NCI-H748 (cell line): Measurements from ENCODE around the gene VIPR2.

Experiments used
- DNase-seq: peaks from one replicate; lab custom pipeline; 2025; ENCODE audit not compliant: unreplicated experiment; lab: John Stamatoyannopoulos, UW

Gene VIPR2

GRCh38 chr7:159028508-159029401, 115.9 kb downstream of the VIPR2 start:
- no peak for DNase-seq

- peak; percentile 50 for DNase-seq
These were observed 116.7 kb downstream of the VIPR2 start for GRCh38 chr7:159027789-159028507.

DNA sequence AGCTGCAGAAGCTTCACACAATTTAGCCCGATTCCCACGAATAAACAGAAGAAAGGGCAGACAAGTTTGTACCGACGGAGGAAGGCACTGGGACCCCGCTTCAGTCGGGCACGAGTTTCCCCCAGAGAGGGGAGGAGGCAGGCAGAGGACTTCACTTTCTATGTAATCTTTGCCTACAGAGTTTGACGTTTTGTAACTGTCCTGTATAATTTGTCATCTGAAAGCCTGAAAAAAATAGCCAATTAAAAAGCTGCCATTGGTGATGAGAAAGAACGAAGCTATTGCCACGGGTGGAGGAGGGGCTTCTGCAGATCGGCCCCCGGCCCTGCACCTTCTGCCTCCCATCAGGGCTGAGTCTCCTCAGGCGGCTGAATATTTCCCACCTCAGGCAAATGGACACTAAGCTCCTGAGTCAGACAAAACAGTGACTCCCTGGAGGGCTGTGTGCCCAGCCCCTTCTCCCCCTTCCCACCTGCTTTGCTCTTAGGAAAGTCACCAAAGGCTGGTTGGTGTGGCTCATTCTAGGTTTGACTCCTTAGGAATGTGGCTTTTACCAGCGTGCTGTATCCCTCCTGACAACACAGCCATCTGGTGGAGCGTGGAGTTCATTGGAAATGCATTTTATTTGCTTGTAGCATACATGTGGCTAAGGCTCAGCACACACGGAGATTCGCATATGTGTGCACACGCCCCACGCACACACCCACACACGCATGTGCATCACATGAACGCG, 117.4 kb downstream of the VIPR2 start:
- no peak for DNase-seq

GRCh38 chr7:159026271-159027055, 118.2 kb downstream of the VIPR2 start:
- DNase-seq, result no peak

DNA sequence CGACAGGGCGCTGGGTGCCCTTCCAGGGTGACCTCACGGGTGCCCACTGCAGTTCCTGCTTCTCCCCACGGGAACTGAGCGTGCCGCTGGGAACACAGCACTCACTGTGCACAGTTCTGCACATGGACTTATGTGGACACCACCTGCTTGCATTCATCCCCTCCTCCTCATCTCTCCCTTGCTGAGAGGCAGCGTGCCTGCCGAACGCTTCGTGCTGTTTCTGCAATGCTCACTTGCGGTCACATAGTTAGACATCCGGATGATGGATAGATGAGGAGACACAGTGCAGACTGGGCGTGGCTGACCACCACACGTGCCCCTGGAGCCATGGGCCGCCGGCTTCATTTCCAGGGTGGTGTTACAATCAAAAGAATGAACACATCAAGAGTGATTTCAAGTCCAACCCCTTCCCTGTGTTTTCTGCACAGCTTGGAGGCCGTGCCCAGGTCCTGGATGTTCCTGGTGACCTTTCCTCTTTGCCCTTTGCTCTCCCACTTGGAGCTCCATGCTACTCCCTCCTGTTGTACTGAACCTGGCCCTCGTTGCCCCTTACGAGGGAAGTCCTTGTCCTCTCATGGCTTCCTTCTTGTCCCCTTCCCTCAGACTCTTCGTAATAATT, 119.4 kb downstream of the VIPR2 start:
- no peak for DNase-seq

GRCh38 chr7:159024280-159024951, 120.3 kb downstream of the VIPR2 start:
- DNase-seq, result no peak

DNA sequence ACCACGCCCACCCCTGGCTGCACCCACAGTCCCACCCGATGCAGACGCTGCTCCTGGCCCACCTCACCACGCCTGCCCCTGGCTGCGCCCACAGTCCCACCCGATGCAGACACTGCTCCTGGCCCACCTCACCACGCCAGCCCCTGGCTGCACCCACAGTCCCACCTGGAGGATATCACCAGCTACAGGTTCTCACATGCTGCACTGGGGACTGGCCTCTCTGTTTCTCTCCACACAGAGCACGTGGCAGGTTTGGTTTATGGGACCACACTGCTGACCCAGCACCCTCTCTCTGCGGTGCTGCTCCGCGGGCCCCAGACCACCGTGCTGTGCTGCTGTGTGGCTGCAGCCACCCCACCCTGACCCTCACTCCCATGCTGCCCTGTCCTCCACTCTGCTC, 120.9 kb downstream of the VIPR2 start:
- DNase-seq, result no peak

DNA sequence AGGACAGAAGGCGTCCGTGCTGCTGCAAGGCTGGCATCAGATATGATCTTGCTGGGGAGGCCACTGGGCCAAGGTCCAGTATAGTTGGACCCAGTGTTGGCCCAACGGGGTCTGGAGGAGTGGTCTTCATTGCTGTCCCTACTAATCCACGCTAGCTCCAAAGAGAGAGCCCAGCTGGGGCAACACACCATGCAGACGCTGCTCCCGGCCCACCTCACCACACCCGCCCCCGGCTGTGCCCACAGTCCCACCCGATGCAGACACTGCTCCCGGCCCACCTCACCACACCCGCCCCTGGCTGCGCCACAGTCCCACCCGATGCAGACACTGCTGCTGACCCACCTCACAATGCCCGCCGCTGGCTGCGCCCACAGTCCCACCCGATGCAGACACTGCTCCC, 121.5 kb downstream of the VIPR2 start:
- no peak for DNase-seq

- no peak for DNase-seq
These were observed 122.3 kb downstream of the VIPR2 start for GRCh38 chr7:159022238-159022993.

- DNase-seq, result no peak
These were observed 123.7 kb downstream of the VIPR2 start for GRCh38 chr7:159020987-159021386.

DNA sequence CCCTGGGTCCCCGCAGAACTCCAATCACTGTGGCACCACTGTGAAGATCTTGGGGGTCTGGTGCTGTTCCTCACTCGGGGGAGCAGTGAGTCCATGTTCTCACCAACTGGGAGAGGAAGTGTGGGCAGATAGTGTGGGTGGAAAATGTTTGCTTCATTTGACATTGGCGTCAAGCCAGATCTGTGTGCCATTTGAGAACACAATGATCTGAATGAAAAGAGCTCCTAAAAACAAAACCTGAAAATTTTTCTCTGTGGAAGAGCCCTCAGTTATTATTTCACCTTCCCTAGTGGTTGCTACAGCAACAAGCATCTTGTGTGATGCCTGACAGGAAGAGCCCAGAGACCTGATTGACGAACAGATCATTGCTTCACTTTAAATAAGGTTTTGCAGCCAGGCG, 125.6 kb downstream of the VIPR2 start:
- peak; percentile 87 for DNase-seq

DNA sequence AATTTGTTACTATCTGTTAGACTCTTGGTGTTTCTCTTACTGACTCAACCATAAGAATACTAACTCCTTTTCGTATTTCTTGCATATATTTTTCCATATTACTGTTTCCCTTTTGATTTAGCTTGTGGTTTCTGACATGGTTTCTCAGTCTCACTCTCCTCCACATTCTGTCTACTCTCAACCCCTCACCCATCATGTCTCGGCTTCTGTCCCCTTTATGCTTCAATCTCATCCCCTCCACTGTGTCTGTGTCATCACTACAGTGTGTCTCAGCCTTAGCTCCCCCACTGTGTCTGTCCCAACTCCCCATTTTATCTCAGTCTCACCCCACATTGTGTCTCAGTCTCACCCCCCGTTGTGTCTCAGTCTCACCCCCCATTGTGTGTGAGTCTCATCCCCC, 126.9 kb downstream of the VIPR2 start:
- DNase-seq, result no peak

DNA sequence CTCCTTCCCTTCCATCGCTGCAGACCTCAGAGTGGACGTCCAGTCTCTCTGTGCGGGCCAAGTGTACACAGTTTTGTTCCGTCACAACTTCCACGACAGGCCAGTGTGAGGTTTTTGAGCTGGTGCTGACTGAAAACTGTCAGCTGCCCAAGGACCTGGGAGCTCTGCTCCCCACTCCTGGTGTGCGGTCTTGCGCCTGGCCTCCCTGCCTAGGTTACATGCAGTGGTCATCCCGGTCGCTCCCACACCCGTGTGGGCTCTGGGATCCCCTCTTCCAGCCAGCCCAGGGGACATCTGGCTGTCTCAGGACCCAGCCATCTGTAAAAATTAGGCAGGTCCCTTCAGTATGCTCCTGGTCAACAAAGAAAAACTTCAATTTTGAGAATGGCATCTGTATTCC, 127.5 kb downstream of the VIPR2 start:
- no peak for DNase-seq

GRCh38 chr7:159016591-159016990, 128.1 kb downstream of the VIPR2 start:
- no peak for DNase-seq

- no peak for DNase-seq
These were observed 128.9 kb downstream of the VIPR2 start for GRCh38 chr7:159015454-159016410.

DNA sequence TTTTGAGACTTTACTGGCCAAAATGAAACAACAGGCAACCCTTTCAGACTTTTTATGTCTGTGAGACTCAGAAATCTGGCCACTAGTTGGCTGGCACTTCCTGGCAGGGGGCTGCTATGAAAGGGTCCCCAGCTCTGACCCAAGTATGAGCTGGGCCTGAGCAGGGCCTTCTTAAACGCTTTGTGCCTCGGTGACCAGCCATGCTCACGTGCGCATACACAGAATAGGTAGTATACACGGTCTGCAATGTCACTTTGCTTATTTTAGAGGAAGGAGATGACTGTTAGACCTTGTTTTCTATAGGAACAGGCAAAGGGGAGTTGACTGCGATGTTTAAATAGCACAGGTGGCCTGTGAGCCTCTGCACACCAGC, 129.6 kb downstream of the VIPR2 start:
- no peak for DNase-seq

GRCh38 chr7:159014297-159015062, 130.2 kb downstream of the VIPR2 start:
- no peak for DNase-seq
